ENCODE measurements around the gene ZBTB44.

The ZBTB44 gene

DNA sequence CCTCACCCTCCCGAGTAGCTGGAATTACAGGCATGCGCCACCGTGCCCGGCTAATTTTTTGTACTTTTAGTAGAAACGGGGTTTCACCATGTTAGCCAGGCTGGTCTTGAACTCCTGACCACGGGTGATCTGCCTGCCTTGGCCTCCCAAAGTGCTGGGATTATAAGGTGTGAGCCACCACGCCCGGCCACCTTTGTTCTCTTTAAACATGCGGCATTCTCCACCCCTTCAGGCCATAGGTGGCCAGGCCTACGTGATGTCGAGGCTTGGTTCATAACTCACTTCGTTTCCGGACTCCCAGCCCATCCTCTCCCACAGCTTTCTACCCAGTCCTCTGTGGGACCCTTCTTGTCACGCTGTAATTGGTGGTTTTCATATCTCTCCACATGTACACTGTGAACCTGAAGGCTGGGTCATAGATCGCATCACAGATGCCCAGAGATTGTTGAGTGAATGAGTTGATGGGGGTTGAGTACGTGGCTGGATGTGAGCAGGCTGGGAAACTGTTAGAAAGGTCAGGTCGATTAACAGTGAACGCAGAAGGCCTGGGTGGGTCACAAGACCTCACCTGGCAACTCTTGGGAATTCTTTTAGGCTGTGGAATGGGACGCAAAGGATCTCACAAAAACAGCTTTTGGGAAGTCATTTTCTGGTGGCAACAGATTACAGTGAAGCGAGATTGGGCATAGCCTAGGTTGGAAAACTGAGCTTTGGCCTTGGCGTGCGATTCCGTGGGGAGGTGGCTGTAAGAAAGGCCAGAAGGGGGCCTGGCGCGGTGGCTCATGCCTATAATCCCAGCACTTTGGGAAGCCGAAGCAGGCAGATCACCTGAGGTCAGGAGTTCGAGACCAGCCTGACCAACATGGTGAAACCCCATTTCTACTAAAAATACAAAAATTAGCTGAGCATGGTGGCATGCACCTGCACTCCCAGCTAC, 110.7 kb downstream of the ZBTB44 start:
- H3K4me3 ChIP-seq (ENCODE audit: low read length) = no peak overlapping the region
- TF ChIP-seq, protein P1, sequence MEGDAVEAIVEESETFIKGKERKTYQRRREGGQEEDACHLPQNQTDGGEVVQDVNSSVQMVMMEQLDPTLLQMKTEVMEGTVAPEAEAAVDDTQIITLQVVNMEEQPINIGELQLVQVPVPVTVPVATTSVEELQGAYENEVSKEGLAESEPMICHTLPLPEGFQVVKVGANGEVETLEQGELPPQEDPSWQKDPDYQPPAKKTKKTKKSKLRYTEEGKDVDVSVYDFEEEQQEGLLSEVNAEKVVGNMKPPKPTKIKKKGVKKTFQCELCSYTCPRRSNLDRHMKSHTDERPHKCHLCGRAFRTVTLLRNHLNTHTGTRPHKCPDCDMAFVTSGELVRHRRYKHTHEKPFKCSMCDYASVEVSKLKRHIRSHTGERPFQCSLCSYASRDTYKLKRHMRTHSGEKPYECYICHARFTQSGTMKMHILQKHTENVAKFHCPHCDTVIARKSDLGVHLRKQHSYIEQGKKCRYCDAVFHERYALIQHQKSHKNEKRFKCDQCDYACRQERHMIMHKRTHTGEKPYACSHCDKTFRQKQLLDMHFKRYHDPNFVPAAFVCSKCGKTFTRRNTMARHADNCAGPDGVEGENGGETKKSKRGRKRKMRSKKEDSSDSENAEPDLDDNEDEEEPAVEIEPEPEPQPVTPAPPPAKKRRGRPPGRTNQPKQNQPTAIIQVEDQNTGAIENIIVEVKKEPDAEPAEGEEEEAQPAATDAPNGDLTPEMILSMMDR (IDR thresholded peaks at IDR 0.05; ENCODE audit: insufficient read depth, low read depth, low read length, missing control alignments) = no peak
- DNase-seq (ENCODE audit: low read depth) = no peak

DNA sequence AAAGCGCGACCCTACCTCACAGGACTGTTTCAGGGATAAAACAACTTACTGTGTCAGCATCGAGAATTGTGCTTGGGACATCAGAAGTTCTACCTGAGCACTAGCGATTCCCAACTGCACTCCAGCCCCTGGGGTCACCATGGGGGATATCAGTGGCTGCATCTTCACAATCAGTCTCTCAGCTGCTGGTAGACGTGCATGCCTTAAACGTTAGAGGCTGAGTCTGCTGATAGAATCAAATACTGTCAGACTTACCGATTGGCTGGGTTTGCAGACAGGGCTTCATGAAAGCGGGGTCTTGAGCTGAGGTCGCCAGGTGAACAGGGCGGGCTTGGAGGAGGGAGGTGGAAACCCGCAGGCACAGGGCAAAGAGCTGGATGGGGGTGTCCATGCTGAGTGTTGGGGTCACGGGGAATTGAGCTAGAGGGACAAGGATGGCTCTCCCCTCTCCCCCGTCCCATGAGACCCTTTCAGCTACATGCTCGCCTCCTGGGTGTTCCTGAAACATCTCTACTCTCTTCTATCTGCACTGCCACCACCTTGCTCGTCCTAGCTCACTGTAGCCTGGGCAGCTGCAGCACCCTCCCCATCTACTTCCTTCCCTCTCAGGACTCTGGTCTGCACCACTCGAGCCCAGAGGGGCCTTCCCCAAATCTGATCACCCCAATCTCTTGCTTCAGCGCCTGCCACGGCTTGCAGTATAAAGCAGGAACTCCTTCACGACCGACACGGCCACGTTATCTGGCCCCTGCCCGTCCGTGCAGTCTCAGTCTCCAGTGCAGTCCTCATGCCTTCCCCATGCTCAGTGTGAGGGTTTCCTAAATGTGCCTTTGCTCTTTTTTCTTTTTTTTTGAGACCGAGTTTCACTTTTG, 111.7 kb downstream of the ZBTB44 start:
- no peak overlapping the region for H3K4me3 ChIP-seq (ENCODE audit: low read length)
- DNase-seq (ENCODE audit: low read depth) = no peak
- TF ChIP-seq, protein P1 (IDR thresholded peaks at IDR 0.05; ENCODE audit: insufficient read depth, low read depth, low read length, missing control alignments) = no peak

DNA sequence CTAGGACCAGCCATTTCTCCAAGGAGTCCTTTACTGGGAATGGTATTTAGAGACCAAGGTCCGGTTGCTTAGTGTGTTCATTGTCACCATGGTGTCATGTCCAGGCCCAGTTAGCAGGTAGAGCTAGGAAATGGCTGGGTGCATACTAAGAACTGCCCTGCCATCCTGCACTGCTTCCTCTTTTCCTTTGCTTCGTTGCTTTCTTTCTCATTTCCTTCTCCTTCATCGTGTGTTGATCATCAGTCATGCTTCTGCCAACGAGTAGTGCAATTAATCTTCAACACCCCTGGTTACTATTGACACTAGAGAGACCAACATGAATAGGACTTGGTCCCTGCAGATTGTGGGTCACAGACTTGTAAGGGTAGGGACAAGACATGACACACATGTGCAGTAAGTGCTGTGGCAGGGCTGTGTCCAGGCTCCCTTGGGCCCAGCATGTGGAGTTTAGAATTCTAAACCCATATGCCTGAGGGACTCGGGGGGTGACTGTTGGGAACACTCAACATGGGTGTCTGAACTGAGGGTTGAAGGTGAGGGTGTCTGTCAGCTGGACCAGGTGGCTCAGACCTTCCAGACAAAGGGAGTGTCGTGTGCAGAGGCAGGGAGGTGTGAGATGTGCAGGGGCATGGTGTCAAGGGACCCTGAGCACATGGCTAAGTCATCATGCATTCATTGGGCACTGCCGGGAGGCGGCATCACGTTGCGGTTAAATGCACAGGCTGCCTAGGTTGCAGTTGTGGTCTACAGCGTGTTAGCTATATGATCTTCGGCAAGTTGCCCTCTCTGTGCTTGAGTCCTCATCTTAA, 112.5 kb downstream of the ZBTB44 start:
- DNase-seq (ENCODE audit: low read depth) = no peak
- H3K4me3 ChIP-seq (ENCODE audit: low read length) = no peak overlapping the region
- TF ChIP-seq, protein P1 (IDR thresholded peaks at IDR 0.05; ENCODE audit: insufficient read depth, low read depth, low read length, missing control alignments) = no peak

DNA sequence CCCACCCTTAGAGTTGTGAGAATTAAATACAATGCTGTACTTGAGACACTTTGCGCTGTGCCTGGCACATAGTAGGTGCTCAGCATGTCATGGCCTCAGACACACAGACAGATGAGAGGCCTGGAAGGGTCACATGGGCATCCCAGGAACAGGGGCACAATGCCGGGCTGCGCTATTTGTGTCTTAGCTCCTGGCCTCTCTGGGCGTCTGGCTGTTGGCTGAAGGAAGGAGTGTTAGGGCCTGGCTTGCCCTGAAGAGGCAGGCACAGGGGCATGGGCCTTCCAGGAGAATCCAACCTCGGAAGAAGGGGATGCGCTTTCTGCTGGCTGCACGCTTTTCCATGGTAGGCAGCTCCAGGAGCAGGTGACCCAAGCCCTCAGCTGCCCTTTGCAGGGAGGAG, 113.7 kb downstream of the ZBTB44 start:
- H3K4me3 ChIP-seq (ENCODE audit: low read length) = no peak overlapping the region
- DNase-seq (ENCODE audit: low read depth) = no peak
- TF ChIP-seq, protein P1 (IDR thresholded peaks at IDR 0.05; ENCODE audit: insufficient read depth, low read depth, low read length, missing control alignments) = no peak

DNA sequence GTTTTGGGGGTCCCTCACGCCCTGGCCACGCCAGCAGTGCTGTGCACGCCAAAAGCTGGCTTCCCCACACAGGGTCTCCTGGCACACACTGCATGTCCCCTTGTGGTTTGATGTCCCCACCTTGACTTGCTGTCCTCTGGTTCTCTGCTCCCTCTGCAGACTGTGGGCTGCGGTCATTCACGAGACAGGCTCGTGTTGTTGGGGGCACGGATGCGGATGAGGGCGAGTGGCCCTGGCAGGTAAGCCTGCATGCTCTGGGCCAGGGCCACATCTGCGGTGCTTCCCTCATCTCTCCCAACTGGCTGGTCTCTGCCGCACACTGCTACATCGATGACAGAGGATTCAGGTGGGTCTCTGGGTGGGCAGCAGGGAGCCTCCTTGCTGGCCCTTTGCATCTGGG, 114.9 kb downstream of the ZBTB44 start:
- DNase-seq (ENCODE audit: low read depth) = no peak
- TF ChIP-seq, protein P1 (IDR thresholded peaks at IDR 0.05; ENCODE audit: insufficient read depth, low read depth, low read length, missing control alignments) = no peak
- H3K4me3 ChIP-seq (ENCODE audit: low read length) = no peak overlapping the region

DNA sequence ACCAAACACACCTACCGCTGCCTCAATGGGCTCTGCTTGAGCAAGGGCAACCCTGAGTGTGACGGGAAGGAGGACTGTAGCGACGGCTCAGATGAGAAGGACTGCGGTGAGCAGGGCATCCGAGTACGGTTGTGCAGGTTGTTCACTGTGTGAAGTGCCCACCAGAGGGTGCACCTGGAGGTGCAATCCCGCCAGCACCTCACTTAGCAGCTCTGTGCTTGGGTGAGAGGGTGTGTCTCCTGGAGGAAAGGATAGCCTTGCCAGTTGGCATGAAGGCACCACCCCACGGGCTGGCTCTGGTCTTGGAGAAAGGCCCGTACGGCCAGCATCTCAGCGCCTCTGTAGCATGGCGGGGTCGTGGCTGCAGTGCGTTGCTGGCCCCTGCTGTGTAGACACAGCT, 115.8 kb downstream of the ZBTB44 start:
- no peak for DNase-seq (ENCODE audit: low read depth)
- H3K4me3 ChIP-seq (ENCODE audit: low read length) = no peak overlapping the region
- TF ChIP-seq, protein P1 (IDR thresholded peaks at IDR 0.05; ENCODE audit: insufficient read depth, low read depth, low read length, missing control alignments) = no peak

Measured in epithelial cell of esophagus (primary cell).